ENCODE results near the gene ALDH18A1. TPM values are rescaled to one million over a fixed set of nuclear protein-coding genes. Genes with fewer than 3 reads are reported as not detected.
"Not testable (repeated sequence)": the region's sequence is repeated elsewhere in the genome, so short reads cannot be mapped to it uniquely, and the experiment has no call there.

Gene ALDH18A1
- total RNA-seq (2014; rRNA removed) = 78.7 and 104 TPM in 2 replicates
- 51.4 TPM for polyA plus RNA-seq (2012)

- DNase-seq (ENCODE audit: low read depth) = peak; percentile 85
Measured at GRCh38 chr10:95656291-95657164, at the start of gene ALDH18A1. ALDH18A1 (minus strand) TSS chr10:95656711; CDS start chr10:95653377, 3,334 bp downstream.

GRCh38 chr10:95698415-95698814 is 41.9 kb upstream of the ALDH18A1 start:
- DNase-seq (ENCODE audit: low read depth) = no peak

DNA sequence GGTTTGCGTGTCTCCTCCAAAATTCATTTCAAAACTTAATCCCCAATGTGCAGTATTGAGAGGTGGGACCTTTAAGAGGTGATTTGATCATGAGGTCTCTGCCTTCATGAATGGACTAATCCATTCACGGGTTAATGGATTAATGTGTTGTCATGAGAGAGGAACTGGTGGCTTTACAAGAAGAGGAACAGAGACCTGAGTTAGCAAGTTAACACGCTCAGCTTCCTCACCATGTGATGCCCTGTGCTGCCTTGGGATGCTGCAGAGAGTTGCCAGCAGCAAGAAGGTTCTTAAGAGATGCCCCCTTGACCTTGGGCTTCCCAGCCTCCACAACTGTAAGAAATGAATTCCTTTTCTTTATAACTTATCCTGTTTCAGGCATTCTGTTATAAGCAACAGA is 40.9 kb upstream of the ALDH18A1 start:
- DNase-seq (ENCODE audit: low read depth) = no peak

DNA sequence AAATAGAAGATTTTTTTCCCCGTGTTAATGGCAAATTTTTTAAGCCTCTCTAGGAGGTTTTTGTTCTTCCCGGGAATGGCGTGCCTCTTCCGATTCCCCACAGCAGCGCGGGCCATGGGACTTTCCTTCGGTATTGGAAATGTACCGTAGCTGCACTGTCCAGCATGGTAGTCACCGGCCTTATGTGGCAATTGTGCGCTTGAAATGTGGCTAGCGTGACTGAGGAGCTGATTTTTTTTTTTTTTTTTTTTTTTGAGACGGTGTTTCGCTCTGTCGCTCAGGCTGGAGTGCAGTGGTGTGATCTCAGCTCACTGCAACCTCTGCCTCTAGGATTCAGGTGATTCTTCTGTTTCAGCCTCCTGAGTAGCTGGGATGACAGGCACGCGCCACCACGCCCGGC is 38.2 kb upstream of the ALDH18A1 start:
- DNase-seq (ENCODE audit: low read depth) = no peak

DNA sequence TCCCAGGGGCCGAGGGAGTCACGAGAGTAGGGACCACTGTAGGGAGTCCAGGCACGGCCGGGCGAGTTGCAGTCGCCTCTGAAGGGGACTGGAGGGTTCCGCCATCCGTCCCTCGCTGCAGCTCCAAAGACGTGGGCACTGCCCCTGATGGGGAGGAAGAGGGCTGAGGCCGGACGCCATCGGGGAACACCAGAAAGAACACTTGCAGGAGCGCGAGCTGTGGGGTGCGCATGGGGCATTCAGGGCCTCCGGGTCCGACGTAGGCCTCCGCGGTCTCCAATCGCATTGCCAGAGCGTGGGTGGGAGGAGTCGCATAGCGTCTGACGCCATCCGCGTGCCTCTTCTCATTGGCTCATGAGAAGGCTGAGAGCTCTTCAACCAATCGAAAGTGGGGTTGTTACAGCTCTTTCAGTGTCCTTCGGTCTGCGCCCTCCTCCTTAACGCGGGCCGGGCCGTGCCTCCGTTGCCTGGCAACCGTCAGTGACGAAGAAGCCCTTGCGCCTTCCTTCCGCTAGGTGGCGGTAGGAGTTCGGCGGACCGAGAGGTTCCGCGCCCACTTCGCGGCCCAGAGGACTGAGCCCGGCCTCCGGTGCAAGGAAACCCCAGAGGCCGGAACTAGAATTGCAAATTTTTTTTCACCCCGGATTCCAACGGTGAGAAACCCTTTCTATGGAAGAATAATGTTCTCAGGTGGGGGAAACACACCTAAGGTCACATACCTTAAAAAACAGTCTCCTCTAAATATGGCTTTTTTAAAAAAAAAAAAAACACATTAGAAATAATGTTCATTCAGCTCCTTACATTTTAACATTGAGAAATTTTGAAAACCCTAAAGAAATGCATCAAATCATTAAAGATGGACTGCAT is 37.4 kb upstream of the ALDH18A1 start, which contains the start of gene TCTN3:
Gene TCTN3, minus strand, starts transcription at position 260 of the 867 bp plus-strand sequence. Its CDS starts 28 bp downstream, at position 232.
- peak; percentile 99 for DNase-seq (ENCODE audit: low read depth)

DNA sequence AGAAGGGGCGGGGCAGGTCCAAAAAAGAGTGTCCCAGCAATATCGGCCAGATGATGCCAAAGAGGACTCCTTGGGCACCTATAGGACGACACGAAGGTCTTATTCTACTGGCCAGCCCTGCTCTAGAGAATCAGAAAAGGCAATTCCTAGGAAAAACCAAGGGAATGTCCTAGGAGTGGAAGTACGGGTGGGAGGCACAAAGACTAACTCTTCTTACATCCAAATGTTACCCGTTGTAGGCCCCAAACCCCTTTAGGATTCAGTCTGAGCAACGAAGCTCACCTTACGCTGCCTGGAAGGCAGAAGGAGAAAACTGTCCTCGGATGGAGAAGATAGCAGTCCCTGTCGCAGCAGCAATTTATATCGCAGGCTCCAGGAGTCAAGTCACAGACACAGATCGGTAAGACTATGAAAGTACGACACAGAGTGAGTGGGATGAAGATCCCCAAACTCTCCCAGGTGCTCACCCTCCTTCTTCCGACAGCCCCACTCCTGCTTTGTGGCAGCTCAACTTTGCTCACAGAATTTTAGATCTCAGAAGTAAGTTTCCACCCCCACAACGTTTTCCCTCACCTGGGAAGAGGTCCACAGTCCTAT is 36.7 kb upstream of the ALDH18A1 start:
- peak; percentile 1 for DNase-seq (ENCODE audit: low read depth)

- DNase-seq (ENCODE audit: low read depth) = no peak
Measured at GRCh38 chr10:95691281-95691680, 34.8 kb upstream of the ALDH18A1 start.

DNA sequence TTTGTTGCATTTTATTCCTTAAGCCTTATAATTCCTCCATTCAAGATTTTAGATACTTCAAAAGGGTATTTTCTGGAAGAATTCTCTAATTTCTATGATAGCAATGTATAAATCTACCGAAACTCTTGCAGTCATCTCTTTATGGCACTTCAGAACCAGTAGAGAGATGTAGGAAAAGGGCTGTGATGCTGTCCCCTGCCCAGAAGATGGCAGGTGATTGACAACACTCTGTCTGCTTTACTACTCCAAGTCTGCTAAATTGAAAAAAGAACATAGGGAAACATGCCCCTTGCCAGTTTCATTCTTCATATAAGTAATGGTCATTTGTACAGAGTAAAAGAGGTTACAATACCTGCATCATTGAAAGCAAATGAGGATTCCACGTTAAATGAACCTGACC is 32.1 kb upstream of the ALDH18A1 start:
- no peak for DNase-seq (ENCODE audit: low read depth)

- DNase-seq (ENCODE audit: low read depth) = no peak
Measured at GRCh38 chr10:95683966-95684365, 27.5 kb upstream of the ALDH18A1 start.

DNA sequence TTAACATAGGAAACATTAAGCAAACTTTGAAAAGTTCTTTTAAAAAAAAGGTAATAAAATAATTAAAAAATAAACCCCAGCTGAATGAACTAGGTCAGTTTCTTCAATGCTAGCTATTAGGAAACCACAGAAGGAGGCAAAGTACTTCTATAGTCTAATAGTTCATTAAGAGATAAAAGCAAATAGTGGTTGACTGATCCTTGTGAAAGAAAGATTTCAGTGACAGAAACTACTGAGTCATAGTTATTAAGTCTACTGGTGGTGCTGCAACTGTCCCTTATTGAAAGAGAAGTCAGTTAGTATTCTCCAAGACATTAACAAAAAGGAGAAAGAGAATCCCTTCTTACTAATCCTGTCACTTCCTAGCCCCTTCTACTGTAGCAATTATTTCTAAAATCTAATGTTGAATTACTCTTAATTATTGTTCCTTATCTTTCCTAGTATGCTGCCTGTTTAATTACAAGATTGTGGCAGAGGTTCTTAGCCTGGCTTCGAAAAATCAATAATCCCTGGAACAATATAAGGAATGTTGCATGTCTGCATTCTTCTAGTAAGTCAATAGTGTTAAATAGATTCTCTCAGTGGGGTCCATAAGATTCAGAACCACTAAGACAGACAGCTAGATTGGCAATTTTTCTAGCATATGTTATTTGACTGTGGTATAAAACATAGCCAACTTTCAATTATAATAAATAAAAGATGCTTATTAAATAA is 19.0 kb upstream of the ALDH18A1 start:
- DNase-seq (ENCODE audit: low read depth) = no peak

- DNase-seq (ENCODE audit: low read depth) = no peak
Measured at GRCh38 chr10:95674643-95675042, 18.1 kb upstream of the ALDH18A1 start.

DNA sequence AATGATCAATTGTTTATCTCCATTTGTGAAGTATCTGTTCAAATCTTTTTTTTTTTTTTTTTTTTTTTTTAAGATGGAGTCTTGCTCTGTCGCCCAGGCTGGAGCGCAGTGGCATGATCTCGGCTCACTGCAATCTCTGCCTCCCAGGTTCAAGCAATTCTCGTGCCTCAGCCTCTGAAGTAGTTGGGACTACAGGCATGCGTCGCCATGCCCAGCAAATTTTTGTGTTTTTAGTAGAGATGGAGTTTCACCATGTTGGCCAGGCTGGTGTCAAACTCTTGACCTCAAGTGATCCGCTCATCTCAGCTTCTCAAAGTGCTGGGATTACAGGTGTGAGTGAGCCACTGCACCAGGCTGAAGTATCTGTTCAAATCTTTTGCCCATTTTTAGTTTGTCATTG is 16.1 kb upstream of the ALDH18A1 start:
- not testable (repeated sequence) for DNase-seq (ENCODE audit: low read depth)

GRCh38 chr10:95664543-95664942 is 8.0 kb upstream of the ALDH18A1 start:
- DNase-seq (ENCODE audit: low read depth) = peak; percentile 7

DNA sequence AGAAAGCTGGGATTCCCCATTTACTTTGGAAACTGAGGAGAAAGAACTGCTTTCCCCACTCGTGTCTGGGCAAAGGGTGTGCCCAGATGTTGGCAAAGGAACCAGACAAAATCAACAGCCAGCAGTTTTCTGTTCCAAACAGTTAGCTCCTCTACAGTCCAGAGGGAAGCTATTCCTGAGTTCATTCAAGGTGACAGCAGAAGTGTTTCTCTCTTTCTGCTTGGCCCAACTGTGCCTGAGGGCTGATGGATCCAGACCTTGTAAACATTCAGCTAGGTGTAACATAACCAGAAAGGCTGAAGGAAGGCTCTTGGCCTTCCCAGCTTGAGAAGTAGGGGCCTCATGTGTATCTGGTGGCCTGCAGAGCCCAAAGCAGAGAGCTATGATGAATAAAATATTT is 7.0 kb upstream of the ALDH18A1 start:
- no peak for DNase-seq (ENCODE audit: low read depth)

- no peak for DNase-seq (ENCODE audit: low read depth)
Measured at GRCh38 chr10:95661818-95662217, 5.3 kb upstream of the ALDH18A1 start.

GRCh38 chr10:95660283-95660682 is 3.8 kb upstream of the ALDH18A1 start:
- peak; percentile 67 for DNase-seq (ENCODE audit: low read depth)

DNA sequence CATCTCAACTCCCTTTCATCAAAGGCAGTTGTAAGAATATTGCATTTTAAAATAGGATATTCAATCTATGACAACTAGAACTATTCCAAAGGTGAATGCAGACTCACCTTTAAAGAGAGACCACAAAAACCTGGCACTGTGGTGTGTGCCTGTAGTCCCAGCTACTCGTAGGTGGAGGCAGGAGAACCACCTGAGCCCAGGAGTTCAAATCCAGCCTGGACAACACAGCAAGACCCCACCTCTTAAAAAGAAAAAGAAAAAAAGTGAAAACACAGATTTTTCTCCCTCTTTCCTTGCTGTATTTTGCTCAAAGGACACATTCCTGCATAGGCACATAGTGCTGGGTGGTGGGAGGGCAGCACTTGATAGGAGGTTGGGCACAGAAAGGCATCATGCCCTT is 739 bp upstream of the ALDH18A1 start:
- DNase-seq (ENCODE audit: low read depth) = no peak

GRCh38 chr10:95655571-95656290 is 780 bp downstream of the ALDH18A1 start:
- peak; percentile 44 for DNase-seq (ENCODE audit: low read depth)

- DNase-seq (ENCODE audit: low read depth) = no peak
Measured at GRCh38 chr10:95653895-95654294, 2.6 kb downstream of the ALDH18A1 start.

DNA sequence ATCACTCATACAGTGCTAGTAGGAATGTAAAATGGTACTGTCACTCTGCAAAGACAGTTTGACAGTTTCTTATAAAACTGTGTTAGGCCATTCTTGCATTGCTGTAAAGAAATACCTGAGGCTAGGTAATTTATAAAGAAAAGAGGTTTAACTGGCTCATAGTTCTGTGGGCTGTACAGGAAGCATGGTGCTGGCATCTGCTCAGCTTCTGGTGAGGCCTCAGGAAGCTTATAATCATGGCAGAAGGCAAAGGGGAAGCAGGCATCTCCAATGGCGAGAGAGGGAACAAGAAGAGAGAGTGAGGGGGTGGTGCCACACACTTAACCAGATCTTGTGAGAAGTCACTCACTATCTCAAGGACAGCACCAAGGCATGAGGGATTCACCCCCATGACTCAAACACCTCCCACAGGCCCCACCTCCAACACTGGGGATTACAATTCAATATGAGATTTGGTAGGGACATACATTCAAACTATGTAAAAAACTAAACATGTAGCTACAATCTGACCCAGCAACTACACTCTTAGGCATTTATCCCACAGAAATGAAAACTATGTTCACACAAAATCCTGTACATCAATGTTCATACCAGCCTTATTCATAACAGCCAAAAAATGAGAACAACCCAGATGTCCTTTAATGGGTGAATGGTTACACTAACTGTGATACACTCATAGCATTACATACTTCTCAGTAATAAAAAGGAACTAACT is 5.0 kb downstream of the ALDH18A1 start:
- DNase-seq (ENCODE audit: low read depth) = no peak

Data from LHCN-M2 (cell line).